GM19395 (cell line): ENCODE measurements around the gene MBD5.
A peak's percentile ranks its signal among the peaks of the same experiment; 100 is the strongest.

Experiments
- ATAC-seq: cut with Tn5 transposase; IDR thresholded peaks from one replicate; pipeline ENCODE4 v1.9.1; 2021; ENCODE audit warnings: mild to moderate bottlenecking, moderate library complexity; ENCODE audit not compliant: unreplicated experiment

The MBD5 gene

GRCh38 chr2:148022882-148023281 lies 2.0 kb downstream of the MBD5 start:
- no peak for ATAC-seq

DNA sequence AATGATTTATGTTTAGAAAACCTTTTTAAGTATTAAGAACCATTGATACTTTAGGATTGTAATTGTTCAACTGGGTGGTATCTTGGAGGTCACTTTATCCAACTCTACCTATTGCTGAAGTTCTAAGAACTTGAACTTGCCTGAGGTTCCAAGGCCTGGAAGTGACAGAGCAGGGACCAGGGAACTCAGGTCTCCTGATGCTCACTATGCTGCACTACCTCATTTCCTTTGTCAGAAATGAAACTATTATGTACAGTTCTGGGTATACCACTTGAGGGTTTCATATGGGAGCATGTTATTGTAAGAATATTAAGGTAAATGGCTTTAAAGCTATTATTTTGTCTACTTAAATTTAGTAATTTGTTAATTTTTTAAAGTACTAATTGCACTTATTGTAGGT lies 3.0 kb downstream of the MBD5 start:
- peak; percentile 42 for ATAC-seq

DNA sequence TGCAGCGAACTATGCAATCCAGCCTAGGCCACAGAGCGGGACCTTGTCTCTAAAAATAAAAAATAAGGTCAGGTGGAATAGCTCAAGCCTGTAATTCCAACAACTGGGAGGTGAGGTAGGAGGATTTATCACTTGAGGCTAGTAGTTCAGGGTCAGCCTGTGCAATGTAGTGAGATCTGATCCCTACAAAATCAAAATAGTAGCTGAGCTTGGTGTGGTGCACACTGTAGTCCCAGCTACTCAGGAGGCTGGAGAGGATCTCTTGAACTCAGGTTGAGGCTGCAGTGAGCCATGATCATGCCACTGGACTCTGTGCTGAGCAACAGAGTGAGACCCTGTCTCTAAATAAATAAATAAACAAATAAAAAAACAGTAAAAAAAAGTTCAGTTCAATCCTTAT lies 5.7 kb downstream of the MBD5 start:
- no peak for ATAC-seq

DNA sequence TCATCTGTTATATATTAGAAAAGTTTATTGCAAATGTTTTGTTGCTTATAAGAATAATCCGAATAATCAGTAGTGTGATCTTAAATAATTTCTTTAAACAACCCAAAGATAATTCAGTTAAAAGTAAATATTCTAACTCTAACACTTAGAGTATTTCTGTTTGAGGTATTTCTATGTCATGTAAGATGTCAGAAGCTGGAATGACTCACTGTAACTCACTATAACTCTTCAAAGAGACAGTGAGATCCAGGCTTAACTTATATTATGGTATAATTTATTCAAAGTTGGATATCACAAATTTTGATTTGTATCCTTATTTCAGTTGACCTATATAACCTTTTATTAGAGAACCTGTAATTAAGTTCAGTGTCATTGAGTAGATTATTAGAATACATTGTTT lies 6.9 kb downstream of the MBD5 start:
- no peak for ATAC-seq

DNA sequence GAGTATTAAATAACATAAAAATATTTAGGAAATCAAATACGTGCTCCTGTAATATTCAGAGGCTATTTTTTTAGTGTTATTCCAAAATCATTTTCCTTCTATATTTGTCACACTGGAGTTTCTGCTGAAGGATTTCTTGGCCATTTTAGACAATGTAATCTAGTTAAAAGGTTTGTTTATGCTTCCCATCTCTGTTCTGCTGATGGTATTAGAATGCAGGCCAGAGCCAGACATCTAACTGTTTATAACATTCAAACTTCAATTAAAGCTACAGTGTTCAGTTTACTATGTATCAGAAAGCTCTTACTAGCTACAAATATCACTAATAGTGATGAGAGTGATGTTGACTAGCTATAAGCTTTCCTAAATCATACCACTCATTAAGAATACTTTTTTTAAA lies 7.9 kb downstream of the MBD5 start:
- no peak for ATAC-seq

DNA sequence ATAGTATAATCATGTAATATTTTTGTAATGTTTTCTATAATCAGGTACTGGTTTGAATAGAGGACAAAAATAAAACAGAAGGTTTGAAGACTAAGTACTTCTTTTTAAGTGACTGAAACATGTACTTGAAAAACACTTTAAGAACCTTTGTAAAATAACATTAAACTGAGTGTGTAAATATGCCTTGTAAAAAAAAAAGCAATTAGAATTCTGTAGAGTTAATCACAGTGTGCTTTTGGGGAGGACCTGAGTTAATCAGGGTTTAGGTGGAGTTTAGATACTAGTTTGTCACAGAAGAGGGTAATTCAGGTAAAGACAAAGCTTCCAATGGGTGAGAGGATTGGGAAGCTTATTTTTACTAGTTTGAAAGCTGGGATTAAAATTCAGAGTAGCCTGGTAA lies 10.3 kb downstream of the MBD5 start:
- ATAC-seq = no peak

GRCh38 chr2:148032215-148032614 lies 11.3 kb downstream of the MBD5 start:
- ATAC-seq = no peak

GRCh38 chr2:148039783-148040182 lies 18.9 kb downstream of the MBD5 start:
- no peak for ATAC-seq

GRCh38 chr2:148042219-148042618 lies 21.3 kb downstream of the MBD5 start:
- peak; percentile 91 for ATAC-seq

GRCh38 chr2:148044322-148044721 lies 23.4 kb downstream of the MBD5 start:
- no peak for ATAC-seq

GRCh38 chr2:148046802-148047201 lies 25.9 kb downstream of the MBD5 start:
- ATAC-seq = no peak

DNA sequence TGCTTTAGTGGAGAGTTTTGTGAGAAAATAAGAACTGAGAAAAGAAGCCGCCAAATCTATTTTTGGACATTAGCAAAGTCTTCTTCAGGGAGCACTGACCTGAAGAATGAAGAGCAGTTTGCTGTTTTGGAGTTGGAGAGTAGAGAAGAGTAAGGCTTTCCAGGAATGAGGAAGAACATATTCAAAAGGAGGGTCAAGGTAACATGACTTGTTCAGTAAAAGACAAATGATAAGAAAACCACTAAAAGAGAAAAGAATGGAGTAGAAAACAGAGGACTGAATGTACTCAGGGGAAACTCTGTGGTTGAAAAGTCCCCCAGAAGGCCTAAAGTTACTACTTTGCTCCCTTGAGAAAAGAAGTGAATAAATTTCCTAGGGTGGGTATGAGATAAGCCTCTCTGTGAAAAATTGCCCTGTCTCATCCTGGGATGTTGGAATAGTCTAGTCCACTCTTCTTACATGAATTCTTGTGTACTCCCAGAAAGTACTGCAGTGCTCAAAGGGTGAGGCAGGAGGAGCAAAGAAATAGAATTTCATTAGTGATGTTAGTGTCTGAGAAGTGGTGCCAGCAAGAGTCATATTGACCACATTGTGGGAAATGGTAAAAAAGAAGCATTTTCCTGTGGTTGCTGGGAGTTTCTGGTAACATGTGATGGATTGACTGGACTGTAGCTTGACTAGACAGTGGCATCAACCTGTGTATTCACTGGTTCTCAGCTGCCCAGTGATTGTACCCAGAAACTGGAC lies 27.8 kb downstream of the MBD5 start:
- peak; percentile 62 for ATAC-seq

GRCh38 chr2:148049284-148049683 lies 28.4 kb downstream of the MBD5 start:
- ATAC-seq = no peak

- no peak for ATAC-seq
Observed at GRCh38 chr2:148052687-148053086, 31.8 kb downstream of the MBD5 start.

DNA sequence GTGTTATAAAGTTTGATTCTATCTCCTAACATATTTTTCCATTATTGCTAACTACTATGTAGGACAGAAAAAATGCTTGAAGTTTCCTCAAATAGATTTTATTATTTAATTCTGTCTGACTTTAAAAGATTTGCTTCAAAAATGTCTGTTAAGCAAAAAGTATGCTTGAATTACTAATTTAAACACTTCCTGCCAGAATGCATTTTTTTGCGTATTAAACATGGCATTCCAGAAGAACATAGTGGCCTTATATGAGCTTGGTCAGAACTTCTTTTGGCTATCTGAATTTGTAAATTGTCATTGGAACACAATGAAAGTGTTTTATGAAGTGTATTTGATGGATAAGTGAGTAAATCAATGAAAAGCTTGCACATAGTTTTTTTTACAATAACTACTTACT lies 37.8 kb downstream of the MBD5 start:
- no peak for ATAC-seq

- ATAC-seq = no peak
Observed at GRCh38 chr2:148063633-148064032, 42.7 kb downstream of the MBD5 start.

DNA sequence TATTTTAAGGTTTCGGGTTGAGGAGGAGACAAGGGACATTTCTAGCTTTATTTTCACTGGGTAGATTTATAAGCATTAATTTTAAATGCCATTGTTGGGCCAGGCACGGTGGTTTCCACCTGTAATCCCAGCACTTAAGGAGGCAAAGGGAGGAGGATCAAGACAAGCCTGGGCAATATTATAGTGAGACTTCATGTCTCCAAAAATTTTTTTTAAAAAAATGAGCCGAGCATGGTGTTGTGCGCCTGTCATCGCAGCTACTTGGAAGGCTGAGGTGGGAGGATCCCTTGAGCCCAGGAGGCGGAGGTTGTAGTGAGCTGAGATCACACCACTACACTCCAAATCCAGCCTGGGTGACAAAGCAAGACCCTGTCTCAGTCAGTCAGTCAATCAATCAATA lies 45.0 kb downstream of the MBD5 start:
- ATAC-seq = no peak

DNA sequence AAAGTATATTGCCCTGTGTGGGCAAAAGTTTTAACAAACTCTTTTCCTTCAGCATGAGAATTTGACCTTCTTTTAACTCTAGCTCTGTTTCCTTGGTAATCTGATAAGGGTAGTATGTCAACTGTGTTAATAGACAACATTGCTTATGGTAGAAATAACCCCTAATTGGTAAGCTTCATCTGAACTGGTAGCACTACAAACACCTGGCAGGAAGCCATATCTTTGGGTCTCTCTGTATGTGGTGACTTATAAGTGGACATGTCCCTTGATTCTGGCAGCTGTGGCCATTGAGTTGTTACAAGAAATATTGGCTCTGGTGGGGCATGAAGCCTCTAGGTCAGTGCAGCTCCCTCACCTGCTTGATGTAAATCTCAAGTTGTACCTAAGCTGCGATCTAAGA lies 46.9 kb downstream of the MBD5 start:
- no peak for ATAC-seq

DNA sequence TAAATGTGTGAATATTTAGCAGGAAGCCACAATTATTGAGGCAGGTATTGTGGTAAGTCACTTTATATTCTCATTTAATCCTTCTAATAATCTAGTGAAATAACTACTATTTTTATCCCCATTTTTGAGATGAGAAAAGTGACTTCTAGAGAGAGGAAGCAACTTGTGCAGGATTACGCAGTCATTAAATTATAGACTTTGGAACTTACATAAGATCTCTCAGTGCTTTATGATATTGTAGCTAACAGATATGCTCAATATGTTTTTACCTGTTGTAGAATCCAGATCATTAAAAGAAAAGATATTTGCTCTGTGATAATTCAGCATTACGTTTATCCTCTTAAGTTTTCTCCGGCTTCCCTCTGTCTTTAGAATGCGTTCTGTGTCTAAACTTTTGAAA lies 50.5 kb downstream of the MBD5 start:
- no peak for ATAC-seq

DNA sequence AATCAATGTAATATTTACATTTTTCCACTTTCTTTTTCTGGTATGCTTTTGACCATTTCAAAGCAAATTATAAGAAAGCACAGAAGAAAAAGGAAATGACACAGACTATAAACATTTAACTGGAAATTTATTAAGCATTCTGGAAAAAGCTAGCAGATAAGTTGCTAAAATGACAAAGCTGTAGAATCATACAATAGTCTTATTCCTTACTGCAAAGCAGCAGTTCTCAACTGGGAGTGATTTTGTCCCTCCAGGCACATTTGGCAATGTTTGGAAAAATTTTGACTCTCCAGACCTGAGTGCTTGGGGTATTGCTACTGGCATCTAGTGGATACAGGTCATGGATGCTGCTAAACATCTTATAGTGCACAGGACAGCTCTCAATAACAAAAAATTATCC lies 75.1 kb downstream of the MBD5 start:
- ATAC-seq = no peak

GRCh38 chr2:148102641-148103040 lies 81.8 kb downstream of the MBD5 start:
- ATAC-seq = no peak

DNA sequence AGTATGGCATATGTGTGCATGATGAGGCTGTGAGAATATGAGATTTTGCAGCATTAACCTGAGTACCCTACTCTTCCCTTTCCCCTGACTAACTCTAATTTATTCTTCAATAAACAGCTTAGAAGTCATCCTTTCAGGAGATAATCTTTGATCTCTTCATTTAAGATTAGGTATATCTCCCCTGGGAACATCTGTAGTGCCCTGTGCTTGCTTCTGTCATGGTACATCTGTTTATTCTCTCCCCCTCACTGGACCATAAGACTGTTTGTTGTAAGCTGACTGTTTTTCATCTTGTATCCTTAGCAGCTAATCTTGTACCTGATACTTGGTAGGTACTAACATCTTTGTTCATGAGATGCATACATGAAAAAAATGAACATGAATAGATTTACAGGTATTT lies 83.1 kb downstream of the MBD5 start:
- ATAC-seq = no peak

DNA sequence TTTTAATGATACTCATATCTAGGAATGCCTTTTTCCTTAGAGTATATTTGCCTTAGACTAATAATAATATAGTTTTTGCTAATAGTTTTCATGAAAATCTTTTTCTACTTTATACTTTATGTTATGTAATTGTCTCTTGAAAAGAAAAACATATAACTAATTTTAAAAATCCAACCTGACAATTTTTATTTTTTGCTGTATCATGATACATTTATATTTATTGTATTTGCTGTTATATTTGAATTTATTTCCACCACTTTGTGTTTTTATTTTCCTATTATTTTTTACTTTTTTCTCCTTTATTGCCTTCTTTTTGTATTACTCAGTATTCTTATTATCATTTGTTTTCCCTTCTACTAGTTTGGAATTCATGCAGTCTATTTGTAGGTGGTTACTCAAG lies 85.4 kb downstream of the MBD5 start:
- no peak for ATAC-seq
